Liver (tissue), 3 donors: ENCODE data around the gene PDE3A.

Source experiments
- CTCF ChIP-seq: fragments of 150-350 bp; IDR thresholded peaks from 2 replicates; pipeline ENCODE4 v1.5.1; 2017; ENCODE audit warnings: improper control_type of control experiment, low read depth, low read length; ENCODE audit not compliant: missing input control
- FOXA1 ChIP-seq: IDR thresholded peaks from 2 replicates; pipeline ENCODE4 v1.6.1; 2016; ENCODE audit warnings: antibody characterized with exemption
- MAX ChIP-seq: IDR thresholded peaks from 2 replicates; pipeline ENCODE4 v1.6.1; 2016; ENCODE audit warnings: antibody characterized with exemption
- RAD21 ChIP-seq, 2 donors: IDR thresholded peaks; 2 replicates each; pipeline ENCODE4 v1.6.1; 2016; ENCODE audit warnings: antibody characterized with exemption in 2 of 2, mild to moderate bottlenecking in 2 of 2
- REST ChIP-seq: IDR thresholded peaks from 2 replicates; pipeline ENCODE4 v1.6.1; 2016; ENCODE audit warnings: antibody characterized with exemption, mild to moderate bottlenecking
- TAF1 ChIP-seq: conservative IDR thresholded peaks from 2 replicates; pipeline ENCODE4 v1.6.1; 2016; ENCODE audit warnings: antibody characterized with exemption, mild to moderate bottlenecking
- ZBTB33 ChIP-seq: IDR thresholded peaks from 2 replicates; pipeline ENCODE4 v1.6.1; 2016; ENCODE audit warnings: antibody characterized with exemption
- donor health status: healthy.
- donor health status: healthy.

GRCh38 chr12:20376984-20377383 lies 8.6 kb downstream of the PDE3A start:
- TF ChIP-seq MAX (no peak), FOXA1 (no peak), CTCF (peak; percentile 45), TAF1 (no peak), REST (no peak), ZBTB33 (no peak), RAD21 (IDR thresholded peaks at IDR 0.05) (peak; percentile 71 to 80)
